GDM1 (cell line): ENCODE data around the gene LINGO3.

Experiments used
- DNase-seq: peaks from one replicate; lab custom pipeline; 2025; lab: John Stamatoyannopoulos, UW

Gene LINGO3

GRCh38 chr19:2281265-2282061, 26.5 kb downstream of the LINGO3 start:
- DNase-seq: peak; percentile 47

GRCh38 chr19:2280633-2281264, 27.2 kb downstream of the LINGO3 start:
- DNase-seq: no peak

DNA sequence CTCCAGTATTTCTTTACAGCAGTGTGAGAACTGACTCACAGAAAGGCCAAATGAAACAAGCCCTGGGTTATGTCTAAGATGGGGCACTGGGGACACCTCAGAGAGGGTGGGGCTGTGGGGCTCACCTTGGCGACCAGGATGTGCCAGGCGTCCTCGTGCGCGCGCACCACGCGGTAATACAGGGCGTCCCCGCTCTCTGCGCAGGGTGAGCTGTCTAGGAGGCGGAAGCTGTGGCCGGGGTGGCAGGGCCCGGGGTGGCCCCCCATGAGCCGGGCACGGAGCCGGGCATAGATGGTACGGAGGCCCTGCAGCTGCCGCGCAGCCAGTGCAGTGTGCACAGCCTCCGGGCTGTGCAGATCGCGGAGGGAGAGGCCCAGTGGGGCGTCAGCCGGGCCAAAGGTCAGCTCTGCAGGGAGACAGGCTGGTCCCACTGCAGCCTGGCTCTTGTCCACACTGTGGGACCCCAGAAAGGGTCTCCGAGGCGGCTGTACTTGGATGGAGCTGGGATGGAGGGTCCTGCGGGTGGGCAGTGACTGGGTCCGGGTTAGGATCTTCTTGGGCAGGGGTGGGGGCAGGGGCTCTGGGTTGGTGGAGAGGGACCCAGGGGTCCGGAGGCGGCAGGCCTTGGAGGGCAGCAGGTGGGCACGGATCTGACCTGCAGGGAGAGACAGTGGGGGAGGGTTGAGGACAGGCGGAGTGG, 29.3 kb downstream of the LINGO3 start:
- DNase-seq: no peak

DNA sequence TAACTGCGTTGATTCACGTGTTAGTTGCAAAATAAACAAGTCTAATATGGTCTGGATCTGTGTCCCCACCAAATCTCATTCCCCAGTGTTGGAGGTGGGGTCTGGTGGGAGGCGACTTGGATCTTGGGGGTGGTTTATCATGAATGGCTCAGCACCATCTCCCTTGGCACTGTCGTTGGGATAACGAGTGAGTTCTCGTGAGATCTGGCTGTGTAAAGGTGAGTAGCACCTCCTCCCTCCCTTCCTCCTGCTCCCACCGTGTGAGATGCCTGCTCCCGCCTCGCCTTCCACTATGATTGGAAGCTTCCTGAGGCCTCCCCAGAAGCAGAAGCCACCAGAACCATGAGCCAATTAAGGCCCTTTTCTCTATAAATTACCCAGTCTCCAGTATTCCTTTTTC, 30.8 kb downstream of the LINGO3 start:
- no peak for DNase-seq

DNA sequence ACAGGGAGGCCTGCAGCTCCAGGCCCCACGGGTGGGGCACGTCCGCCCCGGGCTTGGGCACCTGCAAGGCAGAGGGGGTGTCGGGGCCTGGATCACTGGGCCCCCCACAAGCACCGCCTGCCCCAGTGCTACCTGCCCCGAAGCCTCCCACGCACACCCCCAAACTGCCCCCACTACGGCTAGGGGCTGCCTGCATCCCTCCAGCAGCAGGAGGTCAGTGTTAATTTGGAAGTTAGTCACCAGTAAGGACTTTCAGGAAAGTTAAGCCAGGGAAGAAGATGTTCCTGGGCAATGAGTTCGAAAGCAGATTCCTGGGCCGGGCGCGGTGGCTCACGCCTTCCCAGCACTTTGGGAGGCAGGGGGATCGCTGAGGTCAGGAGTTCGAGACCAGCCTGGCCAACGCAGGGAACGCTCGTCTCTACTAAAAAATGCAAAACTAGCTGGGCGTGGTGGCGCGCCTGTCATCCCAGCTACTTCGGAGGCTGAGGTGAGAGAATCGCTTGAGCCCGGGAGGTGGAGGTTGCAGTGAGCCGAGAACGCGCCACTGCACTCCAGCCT, 31.4 kb downstream of the LINGO3 start:
- DNase-seq: no peak

- DNase-seq: no peak
Observed at GRCh38 chr19:2275588-2276428, 32.1 kb downstream of the LINGO3 start.

DNA sequence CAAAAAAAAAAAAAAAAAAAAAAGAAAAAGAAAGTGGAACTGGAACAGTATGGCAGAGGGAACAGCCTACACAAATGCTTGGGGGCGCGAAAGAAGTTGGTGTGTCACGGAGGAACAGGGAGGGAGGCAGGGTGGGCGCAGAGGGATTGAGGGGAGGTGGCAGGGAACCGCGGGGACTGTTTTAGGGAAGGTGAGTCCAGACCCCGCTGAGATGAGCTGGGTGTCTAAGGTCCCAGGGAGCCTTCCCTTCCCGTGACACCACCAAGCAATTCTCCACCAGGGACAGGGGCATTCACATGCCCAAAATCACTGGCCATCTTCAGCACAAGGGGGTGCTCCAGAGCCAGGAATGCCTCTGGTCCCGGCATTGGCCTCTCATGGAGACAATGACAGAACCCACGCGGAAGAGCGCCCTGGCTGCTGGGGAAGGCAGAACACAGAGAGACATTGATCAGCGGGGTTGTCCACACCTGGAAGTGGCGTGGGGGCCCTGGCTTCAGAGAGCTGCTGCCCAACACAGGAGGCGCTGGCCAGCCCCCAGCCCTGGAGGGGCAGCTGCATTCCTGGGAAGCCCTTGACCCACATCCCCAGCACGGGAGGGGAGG, 32.9 kb downstream of the LINGO3 start:
- peak; percentile 65 for DNase-seq

DNA sequence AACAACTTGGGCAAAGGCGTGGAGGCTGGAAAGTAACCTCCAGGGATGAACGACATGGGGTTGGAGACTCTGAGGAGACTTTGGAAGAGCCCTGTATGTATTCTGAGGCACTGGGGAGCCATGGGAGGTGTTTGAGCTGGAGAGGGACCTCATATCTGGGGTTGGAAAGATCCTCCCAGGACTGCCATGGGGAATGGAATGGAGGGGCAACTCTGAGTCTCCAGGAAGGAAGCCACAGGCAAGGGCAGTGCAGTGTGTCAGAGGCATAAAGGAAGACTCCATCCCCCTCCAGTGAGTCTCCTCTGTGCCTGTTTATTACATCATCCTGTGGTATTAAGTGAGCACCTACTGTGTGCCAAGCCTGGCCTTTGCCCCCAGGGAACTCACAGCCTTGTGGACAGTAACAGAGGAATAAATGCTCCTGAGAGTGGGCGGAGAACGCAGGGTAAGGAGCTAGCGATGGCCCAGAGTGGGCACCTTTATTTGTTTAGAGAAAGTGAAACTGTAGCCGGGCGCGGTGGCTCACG, 33.7 kb downstream of the LINGO3 start:
- no peak for DNase-seq

GRCh38 chr19:2273356-2274184, 34.4 kb downstream of the LINGO3 start:
- peak; percentile 61 for DNase-seq

GRCh38 chr19:2271234-2272103, 36.5 kb downstream of the LINGO3 start:
- no peak for DNase-seq

DNA sequence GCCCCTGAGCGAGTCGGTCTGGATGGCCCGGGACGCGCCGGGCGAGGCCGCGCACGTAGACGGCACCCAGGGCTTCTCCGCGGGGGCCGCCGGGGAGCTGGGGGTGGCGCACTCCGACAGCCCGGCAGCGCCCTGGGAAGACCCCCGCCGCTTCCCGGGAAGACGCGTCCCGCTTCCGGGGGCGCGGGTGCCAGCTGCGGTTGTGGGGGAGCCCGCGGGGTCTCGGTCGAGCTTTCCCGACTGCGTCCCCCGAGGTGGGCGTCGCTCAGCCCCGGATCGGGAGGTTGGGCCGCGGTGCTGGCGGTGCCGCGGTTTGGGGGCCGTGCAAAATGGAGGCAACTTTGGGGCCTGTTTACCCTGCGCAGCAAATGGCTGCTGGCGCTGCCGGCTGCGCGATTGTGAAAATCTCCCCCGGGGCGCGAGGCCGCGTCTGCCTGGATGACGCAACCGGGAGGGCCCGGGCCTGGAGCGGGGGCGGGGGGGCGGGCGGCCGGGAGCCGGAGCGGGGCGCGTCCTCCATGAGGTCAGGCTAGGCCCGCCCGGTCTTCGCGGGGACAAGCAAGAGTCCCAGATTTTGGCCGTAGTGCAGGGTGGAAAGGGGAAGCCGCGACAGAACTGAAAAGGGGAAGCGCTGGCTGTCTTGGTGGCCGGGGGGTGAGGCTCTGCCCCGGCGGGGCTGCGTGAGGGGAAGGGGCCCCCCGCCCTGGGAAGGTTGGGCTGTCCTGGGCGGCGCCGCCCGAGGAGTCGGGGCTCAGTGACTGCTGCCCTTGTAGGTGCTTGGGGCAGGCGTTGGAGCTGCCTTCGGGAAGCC, 37.3 kb downstream of the LINGO3 start:
- DNase-seq: peak; percentile 56

DNA sequence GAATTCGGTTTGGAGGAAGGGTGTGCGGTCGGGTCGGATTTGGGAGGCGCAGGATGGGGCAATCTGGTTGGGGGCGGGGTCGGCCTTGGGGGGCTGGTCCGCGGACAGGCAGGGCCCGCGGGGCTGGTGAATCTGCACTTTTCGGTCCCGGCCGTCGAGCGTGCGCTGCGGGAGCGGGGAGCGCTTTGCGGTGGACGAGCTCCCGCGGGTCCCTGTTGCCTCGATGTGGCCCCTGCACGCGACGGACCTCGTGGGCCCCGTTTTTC, 37.9 kb downstream of the LINGO3 start:
- DNase-seq: no peak

DNA sequence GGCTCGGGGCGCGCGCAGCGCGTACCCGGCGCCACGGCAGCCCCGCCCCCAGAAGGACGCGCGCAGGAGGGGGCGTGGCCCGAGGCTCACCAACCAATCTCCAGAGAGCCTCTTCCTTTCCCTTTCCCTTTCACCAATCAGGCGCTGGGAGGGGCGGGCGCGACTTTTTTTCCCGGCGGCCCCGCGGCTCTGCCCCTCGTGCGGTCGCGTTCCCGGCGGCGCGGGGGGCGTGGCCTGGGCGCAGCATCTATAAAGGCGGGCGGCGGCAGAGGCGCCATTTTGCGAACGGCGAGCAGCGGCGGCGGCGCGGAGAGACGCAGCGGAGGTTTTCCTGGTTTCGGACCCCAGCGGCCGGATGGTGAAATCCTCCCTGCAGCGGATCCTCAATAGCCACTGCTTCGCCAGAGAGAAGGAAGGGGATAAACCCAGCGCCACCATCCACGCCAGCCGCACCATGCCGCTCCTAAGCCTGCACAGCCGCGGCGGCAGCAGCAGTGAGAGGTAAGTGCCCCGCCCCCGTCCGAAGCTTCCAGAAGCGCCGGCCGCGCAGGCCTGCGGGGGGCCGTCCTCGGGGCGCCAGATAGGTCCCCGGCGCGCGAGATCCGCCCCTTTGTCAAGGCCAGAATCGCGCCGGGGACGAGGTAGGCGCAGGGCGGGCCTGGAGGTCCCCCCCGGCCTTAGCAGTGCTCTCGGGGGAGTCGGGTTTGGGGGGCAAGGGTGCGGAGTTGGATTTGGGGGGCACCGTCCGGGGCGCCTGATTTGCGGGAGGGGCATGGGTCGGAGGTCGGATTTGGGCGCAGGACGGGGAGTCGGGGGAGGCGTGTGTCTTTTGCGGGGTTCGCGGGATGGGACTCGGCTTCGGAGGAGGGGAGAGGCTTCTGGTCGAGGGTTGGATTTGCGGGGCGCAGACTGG, 38.5 kb downstream of the LINGO3 start:
- DNase-seq: peak; percentile 93

DNA sequence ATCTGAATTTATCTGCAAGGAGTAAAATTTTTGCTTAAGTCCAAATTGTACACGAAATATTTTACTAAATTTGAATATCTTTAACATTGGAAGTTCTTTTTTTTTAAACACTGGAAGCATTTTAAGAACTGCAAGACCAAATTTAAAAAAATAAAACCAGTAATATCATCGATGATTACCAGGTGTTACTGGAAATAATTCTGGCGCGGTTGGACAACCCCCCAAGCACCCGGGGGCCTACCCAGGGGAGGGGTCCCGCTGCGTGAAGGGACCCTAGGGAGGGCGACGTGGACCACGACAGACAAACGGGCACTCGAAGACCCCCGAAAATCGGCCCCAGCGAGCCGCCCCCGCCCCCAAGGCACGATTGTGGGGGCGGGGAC, 39.1 kb downstream of the LINGO3 start:
- DNase-seq: no peak

DNA sequence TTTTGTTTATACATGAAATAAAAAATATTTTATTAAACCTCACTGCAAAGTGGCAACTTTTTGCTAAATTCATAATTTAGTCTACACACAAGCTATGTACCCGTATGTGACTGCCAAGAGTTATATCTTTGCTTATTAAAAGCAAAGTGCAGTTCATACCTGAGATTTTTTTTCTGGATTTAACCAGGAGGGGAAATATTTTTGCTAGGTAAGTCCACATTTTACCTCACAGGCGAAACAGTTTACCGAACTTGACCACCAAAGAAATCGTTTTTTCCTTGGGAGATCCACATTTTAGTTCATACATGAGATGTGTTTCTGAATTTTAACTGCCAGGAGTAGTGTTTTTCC, 39.5 kb downstream of the LINGO3 start:
- DNase-seq: no peak

- peak; percentile 76 for DNase-seq
Observed at GRCh38 chr19:2266183-2266993, 41.6 kb downstream of the LINGO3 start.
